Endodermal cell (in vitro differentiated cells): ENCODE measurements around the gene ACOX1. TPM values are rescaled to one million over a fixed set of nuclear protein-coding genes. Genes with fewer than 3 reads are reported as not detected.

Experiments
- DNase-seq: peaks from one replicate; pipeline ENCODE4 v3.0.0-alpha.2; 2017
- H3K27ac ChIP-seq: 2 replicates; pipeline ENCODE4 v1.5.1; 2013; ENCODE audit warnings: mild to moderate bottlenecking, low read depth, low read length, moderate library complexity
- H3K27me3 ChIP-seq: 2 replicates; pipeline ENCODE4 v1.6.1; 2013; ENCODE audit warnings: mild to moderate bottlenecking, low read length, moderate library complexity; ENCODE audit not compliant: insufficient read depth, control insufficient read depth, poor library complexity, severe bottlenecking
- H3K36me3 ChIP-seq: 2 replicates; pipeline ENCODE4 v1.7.0; 2013; ENCODE audit warnings: mild to moderate bottlenecking, low read length, moderate library complexity; ENCODE audit not compliant: control insufficient read depth, insufficient read depth
- H3K4me1 ChIP-seq: one replicate; pipeline ENCODE4 v1.7.0; 2013; ENCODE audit warnings: low read length; ENCODE audit not compliant: control insufficient read depth, insufficient read depth
- H3K4me3 ChIP-seq: 2 replicates; pipeline ENCODE4 v1.5.1; 2013; ENCODE audit warnings: mild to moderate bottlenecking, low read length, moderate library complexity
- H3K9ac ChIP-seq: 2 replicates; pipeline ENCODE4 v1.6.1; 2013; ENCODE audit warnings: mild to moderate bottlenecking, low read length, moderate library complexity; ENCODE audit not compliant: poor library complexity, severe bottlenecking; ENCODE audit errors: extremely low read depth
- H3K9me3 ChIP-seq: 2 replicates; pipeline ENCODE4 v1.6.1; 2013; ENCODE audit warnings: mild to moderate bottlenecking, low read length, moderate library complexity; ENCODE audit not compliant: control insufficient read depth
- H3K27ac Mint-ChIP-seq: 2 replicates; pipeline ENCODE4 v1.8.0; 2020; ENCODE audit warnings: mixed read lengths
- H3K27me3 Mint-ChIP-seq: 2 replicates; pipeline ENCODE4 v1.8.0; 2021; ENCODE audit warnings: mild to moderate bottlenecking, mixed read lengths; ENCODE audit not compliant: insufficient read depth
- H3K36me3 Mint-ChIP-seq: 2 replicates; pipeline ENCODE4 v1.8.0; 2020; ENCODE audit warnings: low read depth, mixed read lengths
- H3K4me1 Mint-ChIP-seq: 2 replicates; pipeline ENCODE4 v1.8.0; 2020; ENCODE audit warnings: mixed read lengths
- H3K4me3 Mint-ChIP-seq: 2 replicates; pipeline ENCODE4 v1.8.0; 2020; ENCODE audit warnings: mild to moderate bottlenecking, moderate library complexity, mixed read lengths
- H3K9me3 Mint-ChIP-seq: 2 replicates; pipeline ENCODE4 v1.8.0; 2020; ENCODE audit warnings: mild to moderate bottlenecking, mixed read lengths
- WGBS, 2 experiments: methylation state at CpG; one replicate each; pipeline versions ENCODE4 v1.1.5 to v1.1.7; 2013; ENCODE audit warnings: missing lambda C conversion rate in 2 of 2, mixed read lengths in 1 of 2; ENCODE audit not compliant: insufficient coverage in 1 of 2, insufficient read length in 1 of 2; 5-methylcytosine and 5-hydroxymethylcytosine counted together
- total RNA-seq, 2 donors: library from RNA; stranded (reverse); fragmentation: NEBNext Ultra II Directional in 1 of 2; extraction: Animal tissue kit (Norgen Biotek cat#: 25700) in 1 of 2; gene quantifications; 2 replicates in 1 of 2; 3 replicates in 1 of 2; pipeline ENCODE4 v1.2.1, GENCODE V29; 2021
- TF ChIP-seq, protein P1 (sequence below): fragments of 200-600 bp; sonication (generic); conservative IDR thresholded peaks from 2 replicates; pipeline ENCODE4 v1.5.0; 2021; ENCODE audit warnings: antibody characterized with exemption, mild to moderate bottlenecking

Gene ACOX1
- total RNA-seq, 2 donors from 2014 or later: 28.6 to 37.1 TPM

DNA sequence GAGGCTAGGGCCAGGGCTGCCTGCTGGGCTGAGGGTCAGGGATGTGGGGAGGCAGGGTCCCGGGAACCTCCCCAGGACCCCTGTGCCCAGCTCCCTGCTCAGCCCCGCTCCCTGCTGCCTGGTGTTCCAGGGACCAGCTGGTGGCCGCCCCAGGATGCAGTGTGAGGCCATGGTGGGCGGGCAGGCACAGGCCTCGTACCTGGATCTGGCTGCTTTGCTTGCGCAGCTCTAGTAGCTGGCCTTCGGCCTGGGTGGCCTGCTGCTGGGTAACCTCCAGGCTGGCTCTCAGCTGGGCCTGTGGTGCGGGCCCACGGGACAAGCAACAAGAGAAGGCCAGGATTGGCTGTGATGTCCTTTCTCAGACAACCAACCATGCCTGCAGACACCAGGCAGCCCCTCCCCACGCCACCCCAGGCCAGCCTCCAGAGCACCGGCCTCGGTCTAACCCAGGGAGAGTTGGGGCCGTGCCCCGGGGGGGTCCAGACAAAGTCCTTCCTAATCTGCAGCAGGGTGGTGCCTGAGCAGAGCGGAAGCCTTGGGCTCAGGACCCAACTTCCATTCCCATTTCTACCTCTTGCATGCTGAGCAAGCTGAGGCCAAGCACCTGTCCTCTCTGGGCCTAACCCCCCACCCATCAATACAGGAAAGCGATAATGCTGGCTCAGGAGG lies 86.3 kb downstream of the ACOX1 start:
- Histone ChIP-seq H3K4me1 (peaks cover 12% of the 10 kb centered on the region), H3K4me3 (no peak overlapping the region), H3K27me3 (no peaks in the 10 kb centered on the region), H3K9me3 (no peaks in the 10 kb centered on the region), H3K27ac (no peak overlapping the region), H3K36me3 (peaks cover 18% of the 10 kb centered on the region), H3K9ac (no peak overlapping the region)
- Mint-ChIP-seq H3K36me3 (peaks cover 19% of the 10 kb centered on the region), H3K9me3 (no peaks in the 10 kb centered on the region), H3K27me3 (no peaks in the 10 kb centered on the region), H3K4me3 (no peak overlapping the region), H3K27ac (no peak overlapping the region), H3K4me1 (peaks cover 22% of the 10 kb centered on the region)
- TF ChIP-seq, protein P1, sequence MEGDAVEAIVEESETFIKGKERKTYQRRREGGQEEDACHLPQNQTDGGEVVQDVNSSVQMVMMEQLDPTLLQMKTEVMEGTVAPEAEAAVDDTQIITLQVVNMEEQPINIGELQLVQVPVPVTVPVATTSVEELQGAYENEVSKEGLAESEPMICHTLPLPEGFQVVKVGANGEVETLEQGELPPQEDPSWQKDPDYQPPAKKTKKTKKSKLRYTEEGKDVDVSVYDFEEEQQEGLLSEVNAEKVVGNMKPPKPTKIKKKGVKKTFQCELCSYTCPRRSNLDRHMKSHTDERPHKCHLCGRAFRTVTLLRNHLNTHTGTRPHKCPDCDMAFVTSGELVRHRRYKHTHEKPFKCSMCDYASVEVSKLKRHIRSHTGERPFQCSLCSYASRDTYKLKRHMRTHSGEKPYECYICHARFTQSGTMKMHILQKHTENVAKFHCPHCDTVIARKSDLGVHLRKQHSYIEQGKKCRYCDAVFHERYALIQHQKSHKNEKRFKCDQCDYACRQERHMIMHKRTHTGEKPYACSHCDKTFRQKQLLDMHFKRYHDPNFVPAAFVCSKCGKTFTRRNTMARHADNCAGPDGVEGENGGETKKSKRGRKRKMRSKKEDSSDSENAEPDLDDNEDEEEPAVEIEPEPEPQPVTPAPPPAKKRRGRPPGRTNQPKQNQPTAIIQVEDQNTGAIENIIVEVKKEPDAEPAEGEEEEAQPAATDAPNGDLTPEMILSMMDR: no peak
- no peak for DNase-seq
- 84 to 89% methylated on average over 10 to 16 of the region's 16 CpGs for WGBS, 2 experiments

DNA sequence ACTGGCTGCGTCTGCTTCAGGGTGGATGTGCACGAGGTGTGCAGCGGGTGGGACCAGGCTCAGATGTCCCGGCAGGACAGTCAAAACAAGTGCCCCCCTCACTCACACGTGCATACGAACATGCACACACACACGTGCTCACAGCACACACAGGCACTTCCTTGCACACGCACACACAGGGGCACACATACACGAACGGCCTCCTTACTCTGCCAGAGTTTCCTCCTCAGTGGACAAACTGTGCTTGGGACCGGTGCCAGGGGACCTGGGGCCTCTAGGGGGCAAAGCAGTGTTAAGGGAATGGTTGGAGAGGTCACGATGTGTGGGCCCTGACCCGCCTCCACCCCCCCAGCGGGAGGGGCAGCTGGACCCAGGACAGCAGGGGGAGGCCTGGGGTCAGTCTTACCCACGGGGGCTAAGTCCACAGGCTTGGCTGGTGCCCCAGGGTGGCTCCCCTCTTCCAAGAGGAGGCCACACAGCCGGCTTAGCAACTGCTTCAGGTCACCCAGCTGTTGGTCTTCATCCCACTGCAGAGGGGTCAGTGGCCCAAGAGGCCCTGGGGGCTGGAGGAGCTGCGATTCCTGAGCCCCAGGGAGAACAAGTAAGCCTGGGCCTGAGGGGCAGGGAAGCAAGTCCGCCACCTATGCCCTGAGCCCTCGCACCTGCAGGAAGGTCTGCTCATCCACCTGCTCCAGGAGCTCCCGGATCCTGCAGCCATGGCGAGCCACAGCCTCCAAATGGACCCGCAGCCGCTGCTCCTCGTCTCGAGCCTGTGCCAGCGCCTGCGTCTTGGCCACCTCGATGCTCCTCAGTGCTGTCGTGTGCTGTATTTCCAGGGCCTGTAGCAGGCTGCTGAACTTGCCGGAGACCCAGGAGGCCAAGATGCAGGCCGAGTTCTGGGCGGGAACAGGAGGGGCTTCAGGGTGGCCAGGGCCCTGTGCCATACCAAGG lies 87.1 kb downstream of the ACOX1 start:
- peaks cover 17% of the 10 kb centered on the region for H3K4me1 Mint-ChIP-seq

More for the DNA sequence above, 87.1 kb downstream of the ACOX1 start:
- peaks cover 18% of the 10 kb centered on the region for H3K36me3 ChIP-seq
- Mint-ChIP-seq H3K27me3 (no peaks in the 10 kb centered on the region), H3K36me3 (peaks cover 19% of the 10 kb centered on the region), H3K9me3 (no peaks in the 10 kb centered on the region), H3K4me3 (no peak overlapping the region), H3K27ac (no peak overlapping the region)
- no peak overlapping the region for H3K4me3 ChIP-seq
- no peak overlapping the region for H3K9ac ChIP-seq
- H3K4me1 ChIP-seq: peaks cover 7% of the 10 kb centered on the region
- peak; percentile 55 for DNase-seq
- H3K9me3 ChIP-seq: no peaks in the 10 kb centered on the region
- WGBS, 2 experiments: 89% methylated on average over 13 to 32 of the region's 32 CpGs
- H3K27ac ChIP-seq: no peak overlapping the region
- TF ChIP-seq, protein P1: peak; percentile 15
- H3K27me3 ChIP-seq: no peaks in the 10 kb centered on the region

Other genes starting within 250 kb of the ACOX1 start
- 10 to 100 TPM; 26.7 to 33.2 TPM for gene GALK1, start 214.0 kb downstream of the ACOX1 start, total RNA-seq
- 10 to 100 TPM; 38.0 to 39.0 TPM for gene UNK, start 194.4 kb downstream of the ACOX1 start, total RNA-seq
- 1 to 10 TPM; 6.3 to 6.4 TPM for gene UNC13D, start 134.8 kb downstream of the ACOX1 start, total RNA-seq
- 10 to 100 TPM; 74.3 to 82.7 TPM for gene WBP2, start 123.8 kb downstream of the ACOX1 start, total RNA-seq
- gene TRIM47, start 100.6 kb downstream of the ACOX1 start, total RNA-seq: 1 to 10 TPM; 1.6 to 2.7 TPM
- gene TRIM65, start 82.2 kb downstream of the ACOX1 start, total RNA-seq: 10 to 100 TPM; 27.4 to 35.3 TPM
- gene MRPL38, start 74.3 kb downstream of the ACOX1 start, total RNA-seq: 100 to 1,000 TPM; 103 to 118 TPM
- gene FBF1, start 38.1 kb downstream of the ACOX1 start, total RNA-seq: 10 to 100 TPM; 25.9 to 39.1 TPM
- 10 to 100 TPM; 12.1 to 15.3 TPM for gene TEN1, start 74 bp upstream of the ACOX1 start, total RNA-seq
- 10 to 100 TPM in 1 of 2 donors, 1 to 10 TPM in 1; 7.3 to 11.7 TPM for gene CDK3, start 21.7 kb upstream of the ACOX1 start, total RNA-seq
- gene EVPL, start 48.1 kb upstream of the ACOX1 start, total RNA-seq: under 1 TPM; 0.20 to 0.51 TPM
- 10 to 100 TPM; 73.9 to 78.0 TPM for gene SRP68, start 93.4 kb upstream of the ACOX1 start, total RNA-seq
- not detected for gene GALR2, start 95.6 kb upstream of the ACOX1 start, total RNA-seq
- under 1 TPM in 1 of 2 donors, not detected in 1; 0.09 TPM for gene ZACN, start 100.0 kb upstream of the ACOX1 start, total RNA-seq
- gene EXOC7, start 124.6 kb upstream of the ACOX1 start, total RNA-seq: 100 to 1,000 TPM; 159 to 187 TPM
- gene FOXJ1, start 162.1 kb upstream of the ACOX1 start, total RNA-seq: 10 to 100 TPM; 17.8 to 23.6 TPM